Gastroesophageal sphincter (tissue), 3 donors: ENCODE results near the gene GLRA3.

Experiments
- CTCF ChIP-seq, 4 experiments: fragments of 200-600 bp in 2 of 4; fragments of 450-650 bp in 2 of 4; sonication (generic) in 1 of 4; IDR thresholded peaks; one replicate each; pipeline ENCODE4 v1.5.1; 2017 to 2019; ENCODE audit warnings: antibody characterized with exemption in 4 of 4, mild to moderate bottlenecking in 2 of 4, moderate library complexity in 2 of 4
- EP300 ChIP-seq: sonication (generic); formaldehyde crosslinking; IDR thresholded peaks from one replicate; pipeline ENCODE4 v1.6.1; 2017; ENCODE audit warnings: antibody characterized with exemption, mild to moderate bottlenecking
- POLR2A ChIP-seq, 2 donors: fragments of 450-650 bp; IDR thresholded peaks; one replicate each; pipeline ENCODE4 v1.6.1; 2017; ENCODE audit warnings: antibody characterized with exemption in 2 of 2, mild to moderate bottlenecking in 2 of 2, moderate library complexity in 1 of 2
- POLR2AphosphoS5 ChIP-seq: sonication (generic); formaldehyde crosslinking; IDR thresholded peaks from one replicate; pipeline ENCODE4 v1.6.1; 2017; ENCODE audit warnings: antibody characterized with exemption

GRCh38 chr4:174598800-174599199 is 230.2 kb downstream of the GLRA3 start:
- TF ChIP-seq CTCF (IDR thresholded peaks at IDR 0.05) (no peak), EP300 (no peak), POLR2A (IDR thresholded peaks at IDR 0.05) (no peak), POLR2AphosphoS5 (no peak)
